Nephron progenitor cell (in vitro differentiated cells): ENCODE results near the gene NOL8.

Source experiments
- DNase-seq: peaks from one replicate; pipeline ENCODE4 v3.0.0; 2021
- H3K27ac Mint-ChIP-seq: 2 replicates; pipeline ENCODE4 v1.8.0; 2021; ENCODE audit warnings: mild to moderate bottlenecking, moderate library complexity, mixed read lengths
- H3K27me3 Mint-ChIP-seq: 2 replicates; pipeline ENCODE4 v1.8.0; 2021; ENCODE audit warnings: mild to moderate bottlenecking, low read depth, mixed read lengths; ENCODE audit not compliant: poor library complexity
- H3K36me3 Mint-ChIP-seq: 2 replicates; pipeline ENCODE4 v1.8.0; 2021; ENCODE audit warnings: low read depth, mixed read lengths
- H3K4me1 Mint-ChIP-seq: 2 replicates; pipeline ENCODE4 v1.8.0; 2021; ENCODE audit warnings: mixed read lengths
- H3K4me3 Mint-ChIP-seq: 2 replicates; pipeline ENCODE4 v1.8.0; 2021; ENCODE audit warnings: mild to moderate bottlenecking, moderate library complexity, mixed read lengths
- H3K9me3 Mint-ChIP-seq: 2 replicates; pipeline ENCODE4 v1.8.0; 2021; ENCODE audit warnings: mild to moderate bottlenecking, moderate library complexity, mixed read lengths
- TF ChIP-seq, protein P1 (sequence below): fragments of 200-600 bp; sonication (generic); IDR thresholded peaks from 2 replicates; pipeline ENCODE4 v1.5.0; 2021; ENCODE audit warnings: antibody characterized with exemption

The NOL8 gene

DNA sequence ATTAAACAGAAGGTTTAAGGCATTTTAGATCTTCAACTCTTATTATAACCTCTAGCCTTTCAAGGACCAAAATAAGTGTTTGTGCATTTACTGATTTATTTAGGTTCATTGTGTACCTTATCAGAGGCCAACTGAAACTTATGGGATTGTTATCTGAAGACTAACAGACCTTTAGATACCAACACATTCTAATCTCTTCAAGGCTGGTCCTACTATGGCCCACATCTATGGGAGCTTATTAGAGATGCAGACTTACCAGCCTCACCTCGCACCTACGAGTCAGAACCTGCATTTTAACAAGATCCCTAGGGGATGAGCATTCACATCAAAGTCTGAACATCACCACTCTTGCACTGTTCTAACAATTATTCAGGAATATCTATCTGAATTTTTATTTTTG, 33.6 kb downstream of the NOL8 start:
- peaks cover 11% of the 10 kb centered on the region for H3K9me3 Mint-ChIP-seq
- peaks cover 53% of the 10 kb centered on the region for H3K4me1 Mint-ChIP-seq
- H3K4me3 Mint-ChIP-seq: peak overlapping the region; percentile 92
- TF ChIP-seq, protein P1, sequence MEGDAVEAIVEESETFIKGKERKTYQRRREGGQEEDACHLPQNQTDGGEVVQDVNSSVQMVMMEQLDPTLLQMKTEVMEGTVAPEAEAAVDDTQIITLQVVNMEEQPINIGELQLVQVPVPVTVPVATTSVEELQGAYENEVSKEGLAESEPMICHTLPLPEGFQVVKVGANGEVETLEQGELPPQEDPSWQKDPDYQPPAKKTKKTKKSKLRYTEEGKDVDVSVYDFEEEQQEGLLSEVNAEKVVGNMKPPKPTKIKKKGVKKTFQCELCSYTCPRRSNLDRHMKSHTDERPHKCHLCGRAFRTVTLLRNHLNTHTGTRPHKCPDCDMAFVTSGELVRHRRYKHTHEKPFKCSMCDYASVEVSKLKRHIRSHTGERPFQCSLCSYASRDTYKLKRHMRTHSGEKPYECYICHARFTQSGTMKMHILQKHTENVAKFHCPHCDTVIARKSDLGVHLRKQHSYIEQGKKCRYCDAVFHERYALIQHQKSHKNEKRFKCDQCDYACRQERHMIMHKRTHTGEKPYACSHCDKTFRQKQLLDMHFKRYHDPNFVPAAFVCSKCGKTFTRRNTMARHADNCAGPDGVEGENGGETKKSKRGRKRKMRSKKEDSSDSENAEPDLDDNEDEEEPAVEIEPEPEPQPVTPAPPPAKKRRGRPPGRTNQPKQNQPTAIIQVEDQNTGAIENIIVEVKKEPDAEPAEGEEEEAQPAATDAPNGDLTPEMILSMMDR: no peak
- H3K27me3 Mint-ChIP-seq: no peaks in the 10 kb centered on the region
- H3K27ac Mint-ChIP-seq: no peak overlapping the region
- H3K36me3 Mint-ChIP-seq: peaks cover 47% of the 10 kb centered on the region
- no peak for DNase-seq

DNA sequence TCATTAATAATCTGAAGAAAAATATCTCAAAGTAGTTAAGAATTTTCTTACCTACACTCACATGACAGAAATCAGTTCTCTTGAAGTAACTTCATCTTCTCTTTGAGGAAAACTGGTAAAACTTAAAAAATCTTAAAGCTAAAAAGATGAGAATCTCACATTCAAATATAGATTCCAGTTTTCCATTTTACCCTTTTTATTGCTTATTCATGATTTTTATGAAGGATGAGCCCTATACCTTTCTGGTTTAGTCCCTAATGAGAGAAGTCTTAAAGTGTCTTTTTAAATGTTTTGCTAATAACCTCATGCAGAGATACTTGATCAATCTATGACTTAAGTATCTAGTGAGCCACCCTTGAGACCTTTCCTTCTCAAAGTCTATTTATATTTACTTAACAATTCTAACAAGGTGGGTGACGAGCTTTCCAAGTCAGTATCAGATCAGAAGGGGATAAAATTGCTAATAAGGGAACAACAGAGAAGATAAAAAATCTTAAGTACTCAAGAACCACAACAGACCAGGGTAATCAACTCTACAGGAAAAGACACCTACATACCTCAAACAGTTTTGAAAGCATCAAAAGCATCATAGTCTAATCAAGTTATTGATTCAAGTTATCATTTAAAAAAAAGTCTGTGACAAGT, 34.2 kb downstream of the NOL8 start:
- H3K27ac Mint-ChIP-seq: peak overlapping the region; percentile 53

DNA sequence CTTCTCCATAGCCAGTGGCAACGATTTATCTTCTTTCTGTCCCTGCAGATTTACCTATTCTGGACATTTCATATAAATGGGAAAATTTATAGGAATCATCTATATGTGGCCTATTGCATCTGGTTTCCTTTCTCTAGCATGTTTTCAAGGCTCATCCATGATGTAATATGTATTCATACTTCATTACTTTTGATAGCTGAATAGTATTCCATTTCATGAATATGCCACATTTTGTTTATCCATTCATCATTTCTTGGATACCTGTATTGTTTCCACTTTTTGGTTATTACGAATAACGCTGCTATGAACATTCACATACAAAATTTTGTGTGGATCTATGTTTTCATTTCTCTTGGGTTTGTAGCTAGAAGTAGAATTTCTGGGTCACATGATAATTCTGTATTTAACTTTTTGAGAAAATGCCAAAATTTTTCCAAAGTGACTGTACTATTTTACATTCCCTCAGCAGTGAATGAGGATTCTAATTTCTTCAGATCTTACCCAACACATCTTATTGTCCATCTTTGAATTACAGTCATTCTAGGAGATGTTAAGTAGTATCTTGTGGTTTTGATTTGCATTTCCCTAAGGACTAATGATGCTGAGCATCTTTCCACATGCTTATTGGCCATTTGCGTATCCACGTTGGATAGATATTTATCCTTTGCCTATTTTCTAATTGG, 35.3 kb downstream of the NOL8 start:
- TF ChIP-seq, protein P1: no peak
- H3K36me3 Mint-ChIP-seq: peaks cover 62% of the 10 kb centered on the region
- peaks cover 37% of the 10 kb centered on the region for H3K4me1 Mint-ChIP-seq
- peaks cover 11% of the 10 kb centered on the region for H3K9me3 Mint-ChIP-seq
- no peak overlapping the region for H3K27ac Mint-ChIP-seq
- H3K4me3 Mint-ChIP-seq: no peak overlapping the region
- no peak for DNase-seq
- no peaks in the 10 kb centered on the region for H3K27me3 Mint-ChIP-seq

More for the DNA sequence above, 34.2 kb downstream of the NOL8 start:
- Mint-ChIP-seq H3K27me3 (no peaks in the 10 kb centered on the region), H3K4me3 (peak overlapping the region; percentile 71), H3K9me3 (peaks cover 11% of the 10 kb centered on the region), H3K36me3 (peaks cover 51% of the 10 kb centered on the region), H3K4me1 (peaks cover 48% of the 10 kb centered on the region)
- TF ChIP-seq, protein P1: no peak
- no peak for DNase-seq

DNA sequence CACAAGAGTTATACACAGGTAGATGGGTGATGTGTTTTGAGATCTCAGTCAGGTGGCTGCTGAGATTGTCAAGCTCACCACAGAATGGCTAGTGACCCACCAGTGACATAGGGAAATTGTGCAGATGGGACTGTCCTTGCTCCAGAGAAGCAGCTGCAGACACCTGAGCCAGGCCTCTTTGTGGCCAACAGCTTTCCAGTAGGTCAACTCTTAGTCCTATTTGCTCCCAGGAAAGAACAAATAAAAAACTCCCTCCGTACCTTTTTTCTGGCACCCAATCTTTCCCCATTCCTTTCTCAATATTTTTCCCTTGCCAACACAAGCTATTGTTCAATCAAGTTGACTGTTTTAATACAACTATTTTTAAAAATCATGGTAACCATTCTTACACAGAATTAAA, 45.8 kb downstream of the NOL8 start:
- Mint-ChIP-seq H3K27me3 (no peaks in the 10 kb centered on the region), H3K9me3 (no peaks in the 10 kb centered on the region), H3K36me3 (peaks cover 65% of the 10 kb centered on the region), H3K4me3 (no peak overlapping the region), H3K4me1 (peaks cover 8% of the 10 kb centered on the region), H3K27ac (peak overlapping the region; percentile 25)
- DNase-seq: no peak
- TF ChIP-seq, protein P1: no peak

DNA sequence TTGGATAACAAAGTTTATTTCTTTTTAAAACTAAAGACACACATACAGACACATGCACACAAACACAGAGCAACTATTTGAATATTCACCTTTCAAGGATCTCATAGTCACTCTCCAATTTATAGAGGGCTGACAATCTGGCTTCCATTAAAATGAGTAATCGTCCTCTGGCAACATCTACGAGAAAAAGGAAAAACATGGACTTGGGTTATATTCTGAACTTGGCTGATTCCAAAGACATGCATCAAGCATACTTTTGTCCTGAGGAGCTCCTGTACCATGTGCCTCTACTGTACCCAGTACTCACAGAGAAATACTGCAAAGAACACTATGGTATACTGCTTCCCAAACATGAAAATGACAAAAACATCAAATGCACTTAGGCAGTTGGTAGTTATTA, 47.0 kb downstream of the NOL8 start:
- H3K4me3 Mint-ChIP-seq: no peak overlapping the region
- peaks cover 8% of the 10 kb centered on the region for H3K4me1 Mint-ChIP-seq
- no peak for DNase-seq
- H3K36me3 Mint-ChIP-seq: peaks cover 73% of the 10 kb centered on the region
- H3K27me3 Mint-ChIP-seq: no peaks in the 10 kb centered on the region
- no peak overlapping the region for H3K27ac Mint-ChIP-seq
- no peaks in the 10 kb centered on the region for H3K9me3 Mint-ChIP-seq
- TF ChIP-seq, protein P1: no peak
